ENCODE results near the gene MEF2C.

MEF2C gene

DNA sequence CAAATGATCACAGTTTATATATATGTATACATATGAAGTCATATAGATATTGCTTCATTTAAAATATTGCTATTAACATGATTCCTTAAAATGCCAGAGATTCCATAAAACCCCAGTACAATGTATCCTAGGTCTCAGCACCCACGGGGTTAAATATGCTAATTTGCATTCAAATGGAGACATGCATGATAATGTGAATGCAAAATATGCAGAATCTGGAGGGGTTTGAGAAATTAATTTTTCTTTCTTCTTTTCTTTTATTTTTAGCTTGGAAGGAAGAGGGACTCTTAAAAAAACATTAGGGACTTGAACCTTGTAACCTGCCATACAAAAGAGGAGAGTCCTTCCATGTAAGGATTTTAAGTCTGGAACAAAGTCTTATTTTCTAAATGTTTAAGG, 211.9 kb downstream of the MEF2C start:
- DNase-seq, result no peak

DNA sequence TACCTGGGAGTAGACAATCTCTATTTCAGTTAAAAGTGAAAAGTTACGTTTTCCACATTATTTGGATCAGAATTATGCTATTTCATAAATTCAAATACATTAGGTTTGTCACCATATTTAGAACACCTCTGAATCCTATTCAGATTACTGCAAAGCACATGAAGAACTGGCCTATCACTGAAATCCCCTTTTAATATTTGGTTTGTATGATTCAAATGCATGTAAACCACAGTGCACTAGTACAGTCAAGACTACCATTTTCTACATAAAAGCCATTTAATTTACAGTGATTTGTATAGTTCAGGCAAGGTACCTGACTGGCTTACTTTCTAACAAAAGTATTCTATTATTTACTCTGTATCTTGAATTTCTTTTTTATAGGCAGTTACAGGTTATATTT, 212.5 kb downstream of the MEF2C start:
- no peak for DNase-seq

DNA sequence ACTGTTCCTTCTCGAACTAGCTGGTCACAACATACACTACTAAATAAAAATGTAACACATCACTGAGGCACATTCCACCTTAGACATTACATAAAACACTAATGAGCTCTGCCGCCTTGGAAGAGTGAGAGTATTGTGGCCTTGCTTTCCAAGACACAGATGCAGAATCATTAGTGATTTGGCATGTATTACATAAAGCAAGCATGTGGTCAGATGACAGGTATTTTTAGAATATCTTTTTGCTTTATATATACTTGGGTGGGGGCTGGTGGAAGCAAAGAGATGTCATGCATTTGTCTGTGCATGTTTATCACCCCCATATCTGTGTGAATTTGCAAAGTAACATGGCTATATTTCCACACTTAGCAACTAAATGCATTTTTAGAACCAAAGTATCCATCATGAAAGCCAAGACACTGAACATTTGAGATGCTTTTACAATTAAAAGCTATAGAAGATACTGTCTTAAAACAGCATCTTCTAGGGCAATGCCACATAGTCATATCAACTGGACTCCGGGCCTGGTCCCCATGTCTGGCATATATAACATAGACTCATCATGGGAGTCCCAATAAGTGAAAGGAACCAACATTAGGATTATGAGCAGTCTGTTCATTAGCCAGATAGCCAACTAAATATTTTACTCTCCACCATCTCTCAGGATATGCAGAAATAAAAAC, 213.5 kb downstream of the MEF2C start:
- DNase-seq, result no peak

DNA sequence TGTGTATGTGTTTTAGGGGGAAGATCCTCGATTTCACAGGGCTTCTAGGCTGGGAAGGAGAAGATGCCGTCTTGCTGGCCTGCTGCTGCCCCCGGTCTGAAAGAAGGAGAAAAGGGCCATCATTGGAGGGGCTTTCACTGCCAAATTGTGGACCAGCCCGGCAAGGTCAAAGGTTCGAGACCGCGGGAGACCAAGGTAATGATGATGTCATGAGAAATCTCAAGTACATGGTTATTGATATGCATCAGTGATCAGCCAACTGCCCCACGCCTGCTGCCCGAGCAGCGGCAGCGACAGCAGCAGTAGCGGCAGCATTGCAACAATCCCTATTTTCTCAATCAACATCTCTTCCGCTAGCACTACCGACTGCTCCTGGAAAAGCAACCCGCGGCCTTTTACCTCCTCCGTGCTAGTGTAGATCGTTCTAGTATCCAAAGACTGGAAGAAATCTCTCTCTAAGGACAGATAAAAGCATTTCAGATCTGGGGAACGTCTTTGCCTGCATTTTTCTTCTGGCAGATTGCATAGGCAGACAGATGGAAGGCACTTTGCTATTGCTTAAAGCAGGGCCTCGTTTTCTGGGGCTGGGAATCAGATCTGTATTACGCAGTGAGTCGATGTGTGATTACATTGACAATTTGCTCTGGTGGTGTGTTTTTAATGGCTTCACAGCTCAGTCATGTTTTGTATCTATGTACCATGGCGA, 215.3 kb downstream of the MEF2C start:
- DNase-seq, result no peak

Data from hippocampal formation (tissue), 2 donors.